Stimulated activated naive B cell treated with anti-CD40 and anti-IgM and Interleukin-4, amounts not matched to agents 10 μg/mL and 1 μg/mL and 100 μg/mL, for 72 hours (primary cell): ENCODE results near the gene ANO8.
A peak's percentile ranks its signal among the peaks of the same experiment; 100 is the strongest.

Experiments used
- ATAC-seq, 2 donors: fragments of 150-1000 bp; cut with Tn5 transposase; replicated peaks; 2 replicates each; pipeline ENCODE4 v1.10.0; 2021; ENCODE audit warnings: moderate library complexity in 1 of 2
- DNase-seq: peaks from one replicate; pipeline ENCODE4 v3.0.0; 2021
- H3K27ac Mint-ChIP-seq: one replicate; pipeline ENCODE4 v1.8.0; 2022; ENCODE audit warnings: mild to moderate bottlenecking, mixed read lengths
- H3K27me3 Mint-ChIP-seq, 2 donors: one replicate each; pipeline ENCODE4 v1.8.0; 2022; ENCODE audit warnings: mixed read lengths in 2 of 2
- H3K36me3 Mint-ChIP-seq, 2 donors: one replicate each; pipeline ENCODE4 v1.8.0; 2022; ENCODE audit warnings: mixed read lengths in 2 of 2, mild to moderate bottlenecking in 1 of 2
- H3K4me1 Mint-ChIP-seq, 2 donors: one replicate each; pipeline ENCODE4 v1.8.0; 2022; ENCODE audit warnings: mixed read lengths in 2 of 2, mild to moderate bottlenecking in 1 of 2
- H3K4me3 Mint-ChIP-seq, 2 donors: one replicate each; pipeline ENCODE4 v1.8.0; 2022; ENCODE audit warnings: mild to moderate bottlenecking in 2 of 2, mixed read lengths in 2 of 2, moderate library complexity in 1 of 2
- H3K9me3 Mint-ChIP-seq, 2 donors: one replicate each; pipeline ENCODE4 v1.8.0; 2022; ENCODE audit warnings: mixed read lengths in 2 of 2, mild to moderate bottlenecking in 1 of 2

The ANO8 gene

GRCh38 chr19:17327654-17328516 is 6.8 kb downstream of the ANO8 start:
- peaks cover 15 to 29% of the 10 kb centered on the region in 2 donors for H3K4me1 Mint-ChIP-seq
- peak overlapping the region; percentile 69 to 81 for H3K4me3 Mint-ChIP-seq
- H3K9me3 Mint-ChIP-seq = peaks cover 0 to 3% of the 10 kb centered on the region in 2 donors
- H3K36me3 Mint-ChIP-seq = peaks cover 4 to 10% of the 10 kb centered on the region in 2 donors
- DNase-seq (no peak), ATAC-seq (peak; percentile 71 to 77)
- peak overlapping the region; percentile 14 for H3K27ac Mint-ChIP-seq
- peaks cover 15% of the 10 kb centered on the region in 2 donors for H3K27me3 Mint-ChIP-seq

- no peak for DNase-seq
- Mint-ChIP-seq H3K36me3 (peaks cover 7 to 10% of the 10 kb centered on the region in 2 donors), H3K27ac (no peak overlapping the region), H3K27me3 (peaks cover 9 to 10% of the 10 kb centered on the region in 2 donors), H3K4me3 (no peak overlapping the region), H3K9me3 (no peaks in the 10 kb centered on the region), H3K4me1 (peaks cover 12 to 32% of the 10 kb centered on the region in 2 donors)
- ATAC-seq = no peak
Observed at GRCh38 chr19:17327068-17327653, 7.5 kb downstream of the ANO8 start.

- ATAC-seq (no peak), DNase-seq (no peak)
- Mint-ChIP-seq H3K4me1 (peaks cover 12 to 34% of the 10 kb centered on the region in 2 donors), H3K9me3 (no peaks in the 10 kb centered on the region), H3K27me3 (peaks cover 9 to 10% of the 10 kb centered on the region in 2 donors), H3K4me3 (no peak overlapping the region), H3K27ac (no peak overlapping the region), H3K36me3 (peaks cover 8 to 13% of the 10 kb centered on the region in 2 donors)
Observed at GRCh38 chr19:17326595-17326966, 8.1 kb downstream of the ANO8 start.

GRCh38 chr19:17325881-17326594 is 8.6 kb downstream of the ANO8 start:
- no peak for ATAC-seq
- Mint-ChIP-seq H3K4me3 (no peak overlapping the region), H3K4me1 (peaks cover 12 to 34% of the 10 kb centered on the region in 2 donors), H3K27ac (no peak overlapping the region), H3K36me3 (peaks cover 8 to 13% of the 10 kb centered on the region in 2 donors), H3K27me3 (peaks cover 8 to 10% of the 10 kb centered on the region in 2 donors), H3K9me3 (no peaks in the 10 kb centered on the region)
- no peak for DNase-seq

GRCh38 chr19:17325133-17325532 is 9.5 kb downstream of the ANO8 start:
- no peak for DNase-seq
- Mint-ChIP-seq H3K9me3 (no peaks in the 10 kb centered on the region), H3K4me3 (no peak overlapping the region), H3K36me3 (peaks cover 16 to 20% of the 10 kb centered on the region in 2 donors), H3K4me1 (peaks cover 12 to 34% of the 10 kb centered on the region in 2 donors), H3K27me3 (peaks cover 0 to 4% of the 10 kb centered on the region in 2 donors), H3K27ac (no peak overlapping the region)
- ATAC-seq = no peak

GRCh38 chr19:17324357-17325114 is 10.1 kb downstream of the ANO8 start:
- Mint-ChIP-seq H3K9me3 (no peaks in the 10 kb centered on the region), H3K27me3 (no peaks in the 10 kb centered on the region), H3K27ac (no peak overlapping the region), H3K4me1 (peaks cover 7 to 29% of the 10 kb centered on the region in 2 donors), H3K4me3 (no peak overlapping the region), H3K36me3 (peaks cover 21 to 26% of the 10 kb centered on the region in 2 donors)
- ATAC-seq (no peak), DNase-seq (no peak)

- Mint-ChIP-seq H3K4me3 (peak overlapping the region; percentile 52 to 62), H3K27me3 (no peaks in the 10 kb centered on the region), H3K4me1 (peaks cover 4 to 23% of the 10 kb centered on the region in 2 donors), H3K27ac (no peak overlapping the region), H3K9me3 (no peaks in the 10 kb centered on the region), H3K36me3 (peaks cover 21 to 27% of the 10 kb centered on the region in 2 donors)
- peak; percentile 44 to 56 for ATAC-seq
- DNase-seq = no peak
Observed at GRCh38 chr19:17323964-17324332, 10.7 kb downstream of the ANO8 start.

GRCh38 chr19:17323300-17323963 is 11.2 kb downstream of the ANO8 start:
- H3K9me3 Mint-ChIP-seq = no peaks in the 10 kb centered on the region
- peaks cover 3 to 18% of the 10 kb centered on the region in 2 donors for H3K4me1 Mint-ChIP-seq
- H3K4me3 Mint-ChIP-seq = peak overlapping the region; percentile 48 to 75
- peaks cover 21 to 27% of the 10 kb centered on the region in 2 donors for H3K36me3 Mint-ChIP-seq
- no peak for DNase-seq
- H3K27me3 Mint-ChIP-seq = no peaks in the 10 kb centered on the region
- ATAC-seq = peak; percentile 3 to 8
- peak overlapping the region; percentile 42 for H3K27ac Mint-ChIP-seq

GRCh38 chr19:17322854-17323253 is 11.8 kb downstream of the ANO8 start:
- Mint-ChIP-seq H3K4me1 (peaks cover 3 to 14% of the 10 kb centered on the region in 2 donors), H3K36me3 (peaks cover 21 to 27% of the 10 kb centered on the region in 2 donors), H3K9me3 (no peaks in the 10 kb centered on the region), H3K27ac (no peak overlapping the region), H3K27me3 (no peaks in the 10 kb centered on the region), H3K4me3 (no peak overlapping the region)
- no peak for ATAC-seq
- no peak for DNase-seq

- H3K27ac Mint-ChIP-seq = no peak overlapping the region
- no peak overlapping the region for H3K4me3 Mint-ChIP-seq
- H3K4me1 Mint-ChIP-seq = peaks cover 2 to 13% of the 10 kb centered on the region in 2 donors
- no peaks in the 10 kb centered on the region for H3K9me3 Mint-ChIP-seq
- no peaks in the 10 kb centered on the region for H3K27me3 Mint-ChIP-seq
- ATAC-seq (no peak), DNase-seq (no peak)
- peaks cover 22 to 27% of the 10 kb centered on the region in 2 donors for H3K36me3 Mint-ChIP-seq
Observed at GRCh38 chr19:17321655-17322489, 12.8 kb downstream of the ANO8 start.

- Mint-ChIP-seq H3K4me3 (no peak overlapping the region), H3K36me3 (peaks cover 34 to 35% of the 10 kb centered on the region in 2 donors), H3K27ac (peak overlapping the region; percentile 20), H3K9me3 (no peaks in the 10 kb centered on the region), H3K4me1 (peaks cover 5 to 21% of the 10 kb centered on the region in 2 donors), H3K27me3 (no peaks in the 10 kb centered on the region)
- ATAC-seq (no peak), DNase-seq (no peak)
Observed at GRCh38 chr19:17320435-17320834, 14.2 kb downstream of the ANO8 start.

- H3K4me1 Mint-ChIP-seq = peaks cover 5 to 21% of the 10 kb centered on the region in 2 donors
- ATAC-seq (no peak), DNase-seq (no peak)
- H3K27ac Mint-ChIP-seq = peak overlapping the region; percentile 20
- no peaks in the 10 kb centered on the region for H3K27me3 Mint-ChIP-seq
- no peaks in the 10 kb centered on the region for H3K9me3 Mint-ChIP-seq
- no peak overlapping the region for H3K4me3 Mint-ChIP-seq
- peaks cover 34 to 35% of the 10 kb centered on the region in 2 donors for H3K36me3 Mint-ChIP-seq
Observed at GRCh38 chr19:17319473-17320238, 15.0 kb downstream of the ANO8 start.
